H9 (cell line): Measurements from ENCODE around the gene GIPC1. TPM values are rescaled to one million over a fixed set of nuclear protein-coding genes. Genes with fewer than 3 reads are reported as not detected.
A peak's percentile ranks its signal among the peaks of the same experiment; 100 is the strongest.

Source experiments
- DNase-seq: peaks from one replicate; pipeline ENCODE4 v3.0.0-alpha.2; 2017
- H2AFZ ChIP-seq: one replicate; pipeline ENCODE4 v1.6.1; 2013; ENCODE audit warnings: mild to moderate bottlenecking, low read length, control low read depth, moderate library complexity
- H2AK5ac ChIP-seq: 2 replicates; pipeline ENCODE4 v1.6.1; 2013; ENCODE audit warnings: low read length, control low read depth, mixed read lengths; ENCODE audit not compliant: insufficient read length
- H2BK120ac ChIP-seq: one replicate; pipeline ENCODE4 v1.6.1; 2013; ENCODE audit warnings: low read depth, mild to moderate bottlenecking, low read length, control low read depth, inconsistent platforms; ENCODE audit not compliant: poor library complexity, severe bottlenecking
- H2BK12ac ChIP-seq: 2 replicates; pipeline ENCODE4 v1.6.1; 2013; ENCODE audit warnings: low read length, control low read depth, mixed read lengths, low read depth; ENCODE audit not compliant: insufficient read length
- H2BK15ac ChIP-seq: 2 replicates; pipeline ENCODE4 v1.6.1; 2013; ENCODE audit warnings: low read depth, low read length, control low read depth
- H2BK20ac ChIP-seq: one replicate; pipeline ENCODE4 v1.6.1; 2013; ENCODE audit warnings: low read depth, mild to moderate bottlenecking, low read length, control low read depth, inconsistent platforms; ENCODE audit not compliant: poor library complexity, severe bottlenecking
- H2BK5ac ChIP-seq: 2 replicates; pipeline ENCODE4 v1.6.1; 2013; ENCODE audit warnings: low read length, control low read depth, mixed read lengths; ENCODE audit not compliant: insufficient read length
- H3K14ac ChIP-seq: 2 replicates; pipeline ENCODE4 v1.6.1; 2013; ENCODE audit warnings: low read length, control low read depth; ENCODE audit not compliant: insufficient read depth
- H3K18ac ChIP-seq: 2 replicates; pipeline ENCODE4 v1.6.1; 2013; ENCODE audit warnings: low read depth, mild to moderate bottlenecking, mixed read lengths, low read length, control low read depth; ENCODE audit not compliant: insufficient read length
- H3K23ac ChIP-seq: 2 replicates; pipeline ENCODE4 v1.6.1; 2013; ENCODE audit warnings: low read length, control low read depth, mixed read lengths, low read depth; ENCODE audit not compliant: insufficient read length
- H3K23me2 ChIP-seq: 2 replicates; pipeline ENCODE4 v1.6.1; 2013; ENCODE audit warnings: low read depth, mild to moderate bottlenecking, mixed read lengths, low read length, control low read depth; ENCODE audit not compliant: insufficient read length, poor library complexity, severe bottlenecking
- H3K27ac ChIP-seq: 2 replicates; pipeline ENCODE4 v1.5.1; 2013; ENCODE audit warnings: low read length, control low read depth, mixed read lengths, low read depth; ENCODE audit not compliant: insufficient read length
- H3K27me3 ChIP-seq: 2 replicates; pipeline ENCODE4 v1.6.1; 2013; ENCODE audit warnings: low read length, control low read depth, inconsistent platforms; ENCODE audit not compliant: insufficient read depth
- H3K4ac ChIP-seq: 2 replicates; pipeline ENCODE4 v1.6.1; 2013; ENCODE audit warnings: low read depth, mild to moderate bottlenecking, control low read depth, inconsistent platforms, low read length, moderate library complexity
- H3K4me1 ChIP-seq: 2 replicates; pipeline ENCODE4 v1.6.1; 2013; ENCODE audit warnings: low read length, control low read depth, inconsistent platforms; ENCODE audit not compliant: insufficient read depth
- H3K4me2 ChIP-seq: 2 replicates; pipeline ENCODE4 v1.6.1; 2013; ENCODE audit warnings: low read length, control low read depth, mixed read lengths; ENCODE audit not compliant: insufficient read length, insufficient read depth
- H3K56ac ChIP-seq: 2 replicates; pipeline ENCODE4 v1.6.1; 2013; ENCODE audit warnings: low read depth, mild to moderate bottlenecking, mixed read lengths, low read length, control low read depth; ENCODE audit not compliant: insufficient read length
- H3K79me1 ChIP-seq: 2 replicates; pipeline ENCODE4 v1.6.1; 2013; ENCODE audit warnings: low read depth, mild to moderate bottlenecking, moderate library complexity, low read length, control low read depth, inconsistent platforms; ENCODE audit not compliant: insufficient read depth, poor library complexity, severe bottlenecking
- H3K79me2 ChIP-seq: 2 replicates; pipeline ENCODE4 v1.6.1; 2013; ENCODE audit warnings: low read length, control low read depth, inconsistent platforms; ENCODE audit not compliant: insufficient read depth
- H3K9ac ChIP-seq: 2 replicates; pipeline ENCODE4 v1.6.1; 2013; ENCODE audit warnings: low read length, control low read depth, mixed read lengths; ENCODE audit not compliant: insufficient read length; ENCODE audit errors: extremely low read depth
- H3K9me3 ChIP-seq: one replicate; pipeline ENCODE4 v1.6.1; 2013; ENCODE audit warnings: low read depth, low read length, inconsistent platforms; ENCODE audit not compliant: control insufficient read depth
- H3T11ph ChIP-seq: one replicate; pipeline ENCODE4 v1.6.1; 2013; ENCODE audit warnings: mild to moderate bottlenecking, low read length, control low read depth, inconsistent platforms
- H4K20me1 ChIP-seq: one replicate; pipeline ENCODE4 v1.6.1; 2013; ENCODE audit not compliant: control insufficient read depth, insufficient read length, insufficient read depth
- H4K5ac ChIP-seq: 2 replicates; pipeline ENCODE4 v1.6.1; 2013; ENCODE audit warnings: low read depth, mild to moderate bottlenecking, mixed read lengths, low read length, control low read depth; ENCODE audit not compliant: insufficient read length
- H4K8ac ChIP-seq: replicated peaks from 2 replicates; pipeline ENCODE4 v1.6.1; 2013; ENCODE audit warnings: low read length, control low read depth, mixed read lengths, low read depth; ENCODE audit not compliant: insufficient read length
- H4K91ac ChIP-seq: 2 replicates; pipeline ENCODE4 v1.6.1; 2013; ENCODE audit warnings: low read depth, mild to moderate bottlenecking, moderate library complexity, mixed read lengths, low read length, control low read depth; ENCODE audit not compliant: insufficient read length
- H3K27ac Mint-ChIP-seq, 3 experiments: 2 replicates in 2 of 3; 3 replicates in 1 of 3; pipeline ENCODE4 v1.8.0; 2020 to 2021; ENCODE audit warnings: mixed read lengths in 3 of 3, mild to moderate bottlenecking in 1 of 3, moderate library complexity in 1 of 3
- H3K27me3 Mint-ChIP-seq: 2 replicates; pipeline ENCODE4 v1.8.0; 2021; ENCODE audit warnings: low read depth, mild to moderate bottlenecking, moderate library complexity, mixed read lengths
- H3K36me3 Mint-ChIP-seq, 3 experiments: 2 replicates in 2 of 3; 3 replicates in 1 of 3; pipeline ENCODE4 v1.8.0; 2020 to 2021; ENCODE audit warnings: low read depth in 3 of 3, mixed read lengths in 3 of 3; ENCODE audit not compliant: insufficient read depth in 1 of 3
- H3K4me1 Mint-ChIP-seq, 2 experiments: 2 replicates each; pipeline ENCODE4 v1.8.0; 2020; ENCODE audit warnings: mixed read lengths in 2 of 2
- H3K4me3 Mint-ChIP-seq, 2 experiments: 2 replicates in 1 of 2; 3 replicates in 1 of 2; pipeline ENCODE4 v1.8.0; 2020 to 2021; ENCODE audit warnings: mild to moderate bottlenecking in 2 of 2, mixed read lengths in 2 of 2, moderate library complexity in 1 of 2
- H3K9me3 Mint-ChIP-seq, 2 experiments: 2 replicates in 1 of 2; 3 replicates in 1 of 2; pipeline ENCODE4 v1.8.0; 2020; ENCODE audit warnings: mild to moderate bottlenecking in 2 of 2, mixed read lengths in 2 of 2, moderate library complexity in 1 of 2
- WGBS: extraction: QIAGEN DNeasy Blood & Tissue Kit; methylation state at CpG from one replicate; pipeline ENCODE4 v1.1.7; 2013; ENCODE audit warnings: missing lambda C conversion rate, low lambda C conversion rate, mixed read lengths; ENCODE audit not compliant: insufficient read length; ENCODE audit errors: extremely low coverage; 5-methylcytosine and 5-hydroxymethylcytosine counted together
- total RNA-seq: library from RNA; stranded (reverse); gene quantifications from 2 replicates; pipeline ENCODE4 v1.2.1, GENCODE V29; 2021
- TF ChIP-seq, protein P1 (sequence below): fragments of 200-600 bp; sonication (generic); conservative IDR thresholded peaks from 3 replicates; pipeline ENCODE4 v1.8.0; 2021; ENCODE audit warnings: antibody characterized with exemption, mild to moderate bottlenecking

GIPC1 gene
- total RNA-seq, 1 experiment from 2014 or later = 70.6 TPM

DNA sequence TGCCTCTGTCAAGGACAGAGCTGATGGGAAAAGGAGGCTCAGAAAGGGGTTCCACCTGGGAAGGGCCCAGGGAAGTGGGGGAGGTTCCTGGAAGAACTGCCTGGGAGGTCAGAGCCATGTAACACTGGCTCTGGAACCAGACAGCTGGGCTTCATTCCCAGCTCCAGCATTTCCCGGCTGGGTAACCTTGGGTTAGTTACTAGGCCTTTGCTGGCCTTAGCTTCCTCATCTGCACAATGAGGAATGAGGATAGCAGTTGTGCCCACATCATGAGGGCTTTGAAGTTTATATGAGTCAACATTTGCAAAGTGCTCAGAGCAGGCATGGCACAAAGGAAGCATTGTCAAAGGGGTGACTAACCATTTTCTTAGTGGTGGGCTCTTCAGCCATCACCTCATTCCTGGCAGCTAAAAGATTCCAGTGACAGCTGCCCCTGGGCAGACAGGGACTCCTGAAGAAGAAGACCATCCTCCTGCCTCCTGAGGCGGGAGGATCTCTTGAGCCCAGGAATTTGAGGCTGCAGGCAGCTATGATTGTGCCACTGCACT lies 24.0 kb upstream of the GIPC1 start:
- H3K27ac Mint-ChIP-seq = peak overlapping the region in 2 of 3 experiments; percentile 50 to 54; a peak in 4 of 7 replicates
- no peak overlapping the region for H2BK20ac ChIP-seq
- no peak overlapping the region for H3K18ac ChIP-seq
- H4K20me1 ChIP-seq = no peaks in the 10 kb centered on the region
- H3K27me3 ChIP-seq = no peaks in the 10 kb centered on the region
- no peaks in the 10 kb centered on the region for H3K4me1 ChIP-seq
- peaks cover 22 to 24% (median 22%) of the 10 kb centered on the region in 3 experiments; a peak in 6 of 7 replicates for H3K36me3 Mint-ChIP-seq
- H2AFZ ChIP-seq = no peak overlapping the region
- H4K5ac ChIP-seq = no peak overlapping the region
- TF ChIP-seq, protein P1, sequence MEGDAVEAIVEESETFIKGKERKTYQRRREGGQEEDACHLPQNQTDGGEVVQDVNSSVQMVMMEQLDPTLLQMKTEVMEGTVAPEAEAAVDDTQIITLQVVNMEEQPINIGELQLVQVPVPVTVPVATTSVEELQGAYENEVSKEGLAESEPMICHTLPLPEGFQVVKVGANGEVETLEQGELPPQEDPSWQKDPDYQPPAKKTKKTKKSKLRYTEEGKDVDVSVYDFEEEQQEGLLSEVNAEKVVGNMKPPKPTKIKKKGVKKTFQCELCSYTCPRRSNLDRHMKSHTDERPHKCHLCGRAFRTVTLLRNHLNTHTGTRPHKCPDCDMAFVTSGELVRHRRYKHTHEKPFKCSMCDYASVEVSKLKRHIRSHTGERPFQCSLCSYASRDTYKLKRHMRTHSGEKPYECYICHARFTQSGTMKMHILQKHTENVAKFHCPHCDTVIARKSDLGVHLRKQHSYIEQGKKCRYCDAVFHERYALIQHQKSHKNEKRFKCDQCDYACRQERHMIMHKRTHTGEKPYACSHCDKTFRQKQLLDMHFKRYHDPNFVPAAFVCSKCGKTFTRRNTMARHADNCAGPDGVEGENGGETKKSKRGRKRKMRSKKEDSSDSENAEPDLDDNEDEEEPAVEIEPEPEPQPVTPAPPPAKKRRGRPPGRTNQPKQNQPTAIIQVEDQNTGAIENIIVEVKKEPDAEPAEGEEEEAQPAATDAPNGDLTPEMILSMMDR = no peak
- peaks cover 9% of the 10 kb centered on the region for H3K23me2 ChIP-seq
- peaks cover 14% of the 10 kb centered on the region; the same call in 1 of the 2 replicates for H3K79me2 ChIP-seq
- no peak overlapping the region for H4K8ac ChIP-seq
- H3K56ac ChIP-seq = no peak overlapping the region
- H3T11ph ChIP-seq = no peak overlapping the region
- no peak overlapping the region for H2BK120ac ChIP-seq
- no peak overlapping the region for H3K4me2 ChIP-seq
- no peak overlapping the region for H3K9ac ChIP-seq
- H3K9me3 Mint-ChIP-seq = no peaks in the 10 kb centered on the region
- no CpG with 5 or more reads among the region's 2 CpGs for WGBS
- H2BK15ac ChIP-seq = no peak overlapping the region
- H3K4ac ChIP-seq = no peak overlapping the region
- peaks cover 26 to 31% of the 10 kb centered on the region in 2 experiments for H3K4me1 Mint-ChIP-seq
- H3K27me3 Mint-ChIP-seq = no peaks in the 10 kb centered on the region; the same call in 1 of the 2 replicates
- no peak overlapping the region for H3K27ac ChIP-seq
- no peaks in the 10 kb centered on the region for H3K9me3 ChIP-seq
- no peak overlapping the region for H3K14ac ChIP-seq
- H3K79me1 ChIP-seq = peaks cover 9% of the 10 kb centered on the region
- no peak overlapping the region for H3K23ac ChIP-seq
- no peak overlapping the region for H2BK12ac ChIP-seq
- H3K4me3 Mint-ChIP-seq = peak overlapping the region in 1 of 2 experiments; percentile 69; a peak in 2 of 5 replicates
- H2BK5ac ChIP-seq = no peak overlapping the region
- DNase-seq = no peak
- H4K91ac ChIP-seq = no peak overlapping the region
- H2AK5ac ChIP-seq = no peak overlapping the region
